IPS DF 19.7 (cell line): ENCODE data around the gene MMAB.

ENCODE experiments used
- DNase-seq: peaks from one replicate; pipeline ENCODE4 v3.0.0-alpha.2; 2013; ENCODE audit warnings: low read depth, low spot score

MMAB gene

DNA sequence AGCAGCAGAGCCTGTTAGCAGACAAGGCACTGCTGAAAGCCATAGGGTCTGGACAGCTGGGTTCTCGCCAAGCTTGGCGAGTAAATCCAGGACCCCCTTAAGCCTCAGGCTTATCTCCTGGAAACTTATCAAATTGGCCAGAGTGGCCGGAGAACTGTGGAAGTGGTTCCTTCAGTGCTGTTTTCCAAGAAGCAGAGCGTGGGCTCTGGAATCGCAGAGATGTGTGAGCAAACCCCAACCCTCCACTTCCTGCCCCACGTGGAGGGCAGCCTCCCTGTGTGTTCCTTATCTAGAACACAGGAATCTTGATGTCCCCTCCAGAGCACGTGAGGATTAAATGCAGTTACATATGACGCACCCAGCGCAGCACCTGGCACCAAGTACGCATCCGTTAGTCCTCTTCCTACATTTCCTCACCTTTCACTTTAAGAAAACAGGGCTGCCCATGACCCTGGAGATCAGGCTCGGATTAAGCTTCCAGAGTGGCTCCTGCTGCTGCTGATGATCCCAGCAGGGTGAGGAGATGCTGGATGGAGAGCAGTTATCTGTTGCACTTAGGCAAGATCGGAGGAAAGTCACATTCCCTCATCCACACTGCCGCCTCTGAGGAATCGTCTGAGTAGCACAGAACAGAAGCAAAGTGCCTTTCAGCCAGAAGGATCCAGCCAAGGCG is 35.0 kb downstream of the MMAB start:
- no peak for DNase-seq

DNA sequence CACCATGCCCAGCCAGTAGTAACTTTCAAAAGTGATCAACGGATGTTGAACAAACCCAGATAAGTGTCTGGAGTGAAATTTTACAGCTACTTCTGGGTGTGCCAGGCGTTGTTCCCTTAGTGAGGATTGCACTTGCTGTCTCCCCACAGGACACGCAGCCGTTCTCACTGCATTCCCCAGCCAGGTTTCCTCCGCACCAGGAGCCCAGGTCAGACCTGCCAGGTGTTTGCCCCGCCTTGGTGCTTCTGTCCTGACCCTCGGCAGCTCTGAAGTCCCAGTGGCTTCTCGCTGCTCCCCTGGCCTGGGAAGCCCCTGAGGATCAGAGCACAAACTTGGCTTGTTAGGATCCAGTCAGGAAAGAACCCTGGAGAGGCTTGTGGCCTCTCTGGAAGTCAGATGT is 36.2 kb downstream of the MMAB start:
- DNase-seq: no peak

DNA sequence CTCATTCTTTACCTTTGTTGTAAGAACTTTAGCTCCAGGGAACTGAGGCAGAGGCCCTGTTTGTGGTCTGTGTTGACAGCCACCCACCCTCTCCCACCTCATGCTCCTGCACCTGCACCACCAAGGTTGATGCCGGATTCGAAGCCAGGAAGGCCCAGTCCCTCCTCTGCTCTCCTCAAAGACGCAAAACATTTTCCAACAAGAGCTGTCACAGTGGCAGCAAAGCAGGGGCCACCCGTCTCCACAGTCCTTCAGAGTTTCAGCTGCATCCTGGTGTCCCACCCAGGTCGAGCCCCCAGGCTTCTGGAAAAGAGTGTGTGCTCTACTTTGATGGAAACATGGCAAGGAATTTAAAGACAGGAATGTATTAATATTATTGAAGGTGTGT is 37.4 kb downstream of the MMAB start:
- no peak for DNase-seq

DNA sequence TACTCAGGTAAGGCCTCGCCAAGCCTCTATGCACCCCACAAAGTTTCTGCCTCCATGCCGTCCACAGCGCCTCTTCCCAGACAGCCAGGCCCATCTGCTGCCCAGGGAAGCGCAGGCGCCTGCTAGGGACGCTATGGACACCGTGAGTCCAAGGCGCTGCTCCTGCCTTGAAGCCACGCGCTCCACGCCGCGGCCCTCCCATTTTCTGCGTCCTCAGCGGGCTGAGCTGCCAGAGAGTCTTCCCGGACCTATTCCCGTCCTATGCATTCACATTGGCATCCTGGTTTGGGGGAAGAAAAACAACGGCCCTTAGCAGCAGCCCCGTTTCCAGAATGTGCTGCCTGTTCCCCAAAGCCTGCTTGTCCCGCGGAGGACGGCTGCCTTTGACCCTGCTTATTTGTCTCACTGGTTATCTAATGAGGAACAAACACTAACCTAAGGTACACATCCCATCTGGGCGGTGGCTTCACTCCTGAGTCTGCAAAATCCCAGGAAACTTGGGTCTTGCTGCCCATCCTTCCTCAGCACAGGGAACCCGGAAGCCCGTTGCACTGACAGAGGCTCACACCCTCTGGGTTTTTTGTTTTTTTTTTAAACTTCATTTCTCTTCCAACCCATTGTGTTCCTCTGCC is 38.0 kb downstream of the MMAB start:
- no peak for DNase-seq

DNA sequence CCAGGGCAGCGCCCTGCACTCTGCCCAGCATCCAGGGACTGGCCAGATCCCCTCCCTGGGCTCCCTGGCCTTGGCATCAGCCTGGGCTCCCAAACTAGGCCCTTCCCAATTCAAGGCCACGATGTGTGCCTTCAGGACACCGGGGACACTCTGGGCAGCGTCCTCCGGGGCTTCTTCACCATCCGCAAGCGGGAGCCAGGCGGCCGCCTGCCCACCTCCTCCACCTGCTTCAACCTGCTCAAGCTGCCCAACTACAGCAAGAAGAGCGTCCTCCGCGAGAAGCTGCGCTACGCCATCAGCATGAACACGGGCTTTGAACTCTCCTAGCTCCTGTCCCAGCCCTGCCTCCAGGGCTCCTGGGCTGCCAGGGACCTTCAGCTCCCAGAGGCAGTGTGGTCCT is 38.8 kb downstream of the MMAB start:
- no peak for DNase-seq

DNA sequence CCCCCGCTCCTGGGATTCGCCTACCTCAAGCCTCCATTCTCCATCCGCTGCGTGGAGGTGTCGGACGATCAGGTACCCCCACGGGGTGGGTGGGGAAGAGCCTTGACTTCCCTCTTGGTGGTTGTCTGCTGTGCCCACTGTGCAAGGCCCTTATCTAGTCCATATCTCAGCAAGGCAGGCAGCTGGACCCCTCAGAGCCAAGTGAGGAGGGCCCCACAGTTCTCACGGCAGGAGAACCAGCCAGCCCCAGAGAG is 39.9 kb downstream of the MMAB start:
- no peak for DNase-seq

DNA sequence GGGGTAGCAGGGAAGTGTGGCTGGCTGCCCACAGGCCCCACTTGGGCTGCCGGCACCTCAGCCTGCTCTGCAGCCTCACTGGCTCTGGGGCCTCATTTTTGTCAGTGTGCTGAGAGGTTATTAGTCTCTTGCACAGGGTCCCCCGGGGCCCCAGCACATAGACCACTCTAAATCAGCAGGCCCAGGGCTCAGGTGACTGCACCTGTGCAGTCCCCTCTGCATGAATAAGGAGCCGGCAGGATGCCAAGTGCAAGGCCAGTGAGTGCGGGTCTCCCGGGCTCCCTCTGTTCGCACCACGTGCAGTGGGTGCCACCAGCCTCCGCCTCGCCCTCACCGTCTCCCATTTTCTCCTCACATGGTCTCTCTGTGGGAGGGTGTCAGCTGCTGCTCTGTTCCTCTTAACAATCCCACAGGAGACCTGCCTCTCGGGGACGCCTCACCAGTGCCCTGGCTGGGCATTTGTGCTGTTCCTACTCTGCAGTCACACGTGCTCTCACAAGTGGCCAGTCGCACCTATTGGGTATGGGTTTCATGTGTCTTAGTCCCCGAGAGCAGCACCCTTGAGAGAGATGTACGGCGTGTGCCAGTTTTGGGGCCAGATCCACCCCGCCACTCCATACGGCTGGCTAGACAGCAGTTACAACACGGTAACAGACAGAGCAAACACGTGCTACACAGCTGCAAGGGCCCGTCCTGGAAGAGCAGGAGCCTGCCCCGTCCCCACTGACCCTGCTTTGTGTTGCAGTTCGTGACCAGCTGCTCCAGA is 40.4 kb downstream of the MMAB start:
- DNase-seq: no peak

DNA sequence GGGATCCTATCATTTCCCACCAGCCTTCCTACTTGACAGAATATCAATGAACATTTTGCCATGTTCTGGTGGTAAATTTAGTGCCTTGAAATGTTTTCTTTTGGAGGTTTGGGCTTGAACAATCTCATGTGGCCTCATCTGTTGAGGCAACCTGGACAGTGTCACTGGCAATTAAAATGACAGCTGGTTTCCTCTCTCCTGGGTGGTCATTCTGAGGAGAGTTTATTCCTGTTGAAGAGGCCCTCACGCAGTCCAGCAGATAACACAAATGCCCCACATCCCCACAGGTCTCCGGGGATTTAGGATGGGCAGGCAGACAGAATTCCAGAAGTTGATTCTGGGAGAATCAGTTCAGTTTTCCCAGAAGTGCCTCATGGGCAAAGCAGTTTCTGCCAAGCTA is 41.9 kb downstream of the MMAB start:
- DNase-seq: no peak

DNA sequence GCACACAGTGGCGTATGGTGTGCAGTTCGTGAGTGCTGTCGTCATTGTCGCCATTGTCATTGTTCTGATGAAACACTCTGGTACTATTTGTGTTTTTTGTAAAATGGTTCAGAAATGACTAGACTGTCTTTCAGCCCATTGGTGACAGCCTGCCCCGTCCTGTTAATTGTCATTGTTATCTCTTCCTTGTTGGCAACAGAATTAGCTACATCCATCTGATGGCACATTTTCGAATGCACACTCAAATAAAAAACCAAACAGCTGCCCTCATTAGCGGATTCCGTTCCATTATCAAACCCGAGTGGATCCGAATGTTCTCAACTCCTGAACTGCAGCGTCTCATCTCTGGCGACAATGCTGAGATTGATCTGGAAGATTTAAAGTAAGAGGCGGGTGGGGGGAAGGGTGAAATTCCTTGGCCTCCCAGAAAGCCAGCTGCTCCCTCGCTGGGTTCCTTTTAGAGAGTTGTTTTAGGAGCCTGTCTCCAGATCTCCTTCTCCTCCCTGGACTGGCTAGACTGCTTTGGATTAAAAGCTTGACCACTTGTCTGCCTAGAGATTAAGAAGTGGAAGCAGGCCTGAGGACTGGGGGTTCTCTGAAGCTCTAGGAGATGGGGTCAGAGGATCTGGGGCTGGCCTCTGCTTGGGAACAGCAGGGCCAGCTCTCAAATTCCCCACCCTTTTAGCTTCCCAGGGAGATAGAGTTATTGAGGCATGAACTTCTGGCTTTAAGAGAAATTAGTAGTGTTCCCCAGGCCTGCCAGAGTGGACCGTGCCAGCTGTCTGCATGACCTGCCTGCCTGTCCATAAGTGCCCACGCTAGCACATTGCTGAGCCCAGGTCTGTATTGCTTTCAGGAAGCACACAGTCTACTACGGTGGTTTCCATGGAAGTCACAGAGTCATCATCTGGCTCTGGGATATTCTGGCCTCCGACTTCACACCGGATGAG is 43.3 kb downstream of the MMAB start:
- no peak for DNase-seq

DNA sequence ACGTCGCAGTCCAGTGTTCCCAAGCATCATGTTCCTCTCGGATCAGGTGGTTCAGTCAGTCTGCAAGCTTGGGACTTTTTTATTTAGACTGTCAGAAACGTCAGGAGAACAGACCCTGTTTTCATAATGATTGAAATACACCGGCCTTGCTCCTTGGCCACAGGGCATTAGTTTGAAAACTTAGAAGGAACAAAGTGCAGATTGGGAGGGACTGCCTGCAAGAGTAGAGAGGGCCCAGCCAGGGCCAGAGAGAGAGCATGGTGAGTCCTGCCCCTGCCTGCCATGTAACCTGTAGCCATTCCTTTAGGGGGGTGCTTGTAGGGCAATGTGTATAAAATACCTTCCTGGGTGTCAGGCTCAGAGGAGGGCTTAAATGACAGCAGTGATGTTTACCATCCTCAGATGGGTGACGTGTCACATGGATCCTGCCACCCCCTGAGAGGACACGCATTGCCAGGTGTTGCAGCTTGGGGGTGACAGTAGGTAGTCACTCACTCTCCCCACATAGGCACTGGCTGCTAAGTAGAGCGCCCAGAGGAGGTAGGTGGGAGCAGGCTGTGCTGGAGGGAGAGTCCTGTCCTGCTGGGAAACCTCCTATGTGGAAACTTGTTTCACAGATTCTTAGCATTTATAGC is 45.7 kb downstream of the MMAB start:
- DNase-seq: no peak

DNA sequence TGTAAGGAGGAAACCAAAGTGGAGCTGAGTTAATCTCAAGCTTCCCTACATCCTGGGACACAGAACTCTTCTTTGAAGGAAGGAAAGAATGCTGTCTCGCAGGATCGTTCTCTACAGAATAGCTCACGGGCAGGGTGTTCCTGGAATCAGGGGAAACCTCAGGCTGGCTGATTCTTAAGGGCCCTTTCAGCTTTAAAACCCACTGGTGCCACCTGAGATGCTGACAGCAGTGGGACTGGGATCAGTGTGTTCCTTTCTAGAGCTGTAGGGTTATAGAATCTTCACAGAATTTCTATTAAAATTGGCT is 48.1 kb downstream of the MMAB start:
- no peak for DNase-seq

DNA sequence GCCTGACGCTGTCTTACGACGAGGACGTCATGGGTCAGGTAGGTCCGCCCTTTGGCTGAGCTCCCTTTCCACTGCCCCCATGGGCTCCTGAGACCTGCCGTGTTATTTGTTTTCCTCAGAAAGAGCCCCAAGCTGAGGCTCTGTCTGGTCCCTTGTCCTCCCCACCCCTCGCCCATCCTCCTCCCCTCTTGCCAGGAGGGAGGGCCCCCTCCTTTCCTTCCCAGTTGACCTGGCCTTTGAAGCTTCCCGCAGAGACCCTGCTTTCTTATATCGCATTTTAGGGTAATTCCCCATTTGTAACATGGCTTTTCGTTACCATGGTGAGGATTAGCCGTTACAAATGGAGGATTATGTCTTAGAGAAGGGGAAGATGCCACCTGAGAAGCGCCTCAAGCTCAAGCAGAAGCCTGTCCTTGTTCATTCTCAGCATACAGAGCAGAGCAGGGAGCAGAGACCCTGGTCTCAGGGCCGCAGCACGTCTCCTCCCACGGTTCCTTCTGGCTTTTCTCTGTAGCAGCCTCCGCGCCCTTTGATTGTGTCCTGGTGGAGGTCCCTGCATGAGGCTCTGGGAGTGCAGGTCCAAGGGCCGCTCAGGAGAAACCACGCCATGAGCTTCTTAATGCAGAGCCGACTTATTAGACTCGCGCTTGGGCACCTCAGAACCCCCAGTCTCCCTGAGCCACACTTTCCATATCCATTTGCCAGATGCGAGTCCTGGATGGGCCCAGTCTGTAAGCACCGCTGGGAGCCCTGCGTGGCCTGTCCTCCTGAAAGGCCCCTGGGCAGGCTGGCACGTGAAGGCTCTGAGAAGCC is 48.6 kb downstream of the MMAB start:
- DNase-seq: no peak

DNA sequence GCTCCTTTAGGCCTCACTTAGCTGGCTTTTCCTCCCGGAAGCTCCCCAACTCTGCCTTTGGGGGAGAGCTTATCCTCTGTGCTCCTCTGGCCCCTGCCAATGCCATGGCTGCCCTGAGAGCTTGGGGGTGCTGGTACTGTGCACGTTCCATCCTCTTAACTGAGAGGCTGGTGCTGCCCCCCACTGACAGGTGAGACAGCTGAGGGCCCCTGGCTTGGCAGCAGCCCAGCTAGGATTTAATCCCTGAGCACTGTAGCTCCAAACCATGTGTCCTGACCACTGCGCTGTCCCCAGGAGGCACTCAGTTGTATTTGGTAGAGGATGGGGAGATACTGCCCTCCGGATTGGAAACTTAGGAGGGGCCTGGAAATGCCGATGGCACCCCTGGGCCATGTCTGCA is 49.8 kb downstream of the MMAB start:
- DNase-seq: no peak

DNA sequence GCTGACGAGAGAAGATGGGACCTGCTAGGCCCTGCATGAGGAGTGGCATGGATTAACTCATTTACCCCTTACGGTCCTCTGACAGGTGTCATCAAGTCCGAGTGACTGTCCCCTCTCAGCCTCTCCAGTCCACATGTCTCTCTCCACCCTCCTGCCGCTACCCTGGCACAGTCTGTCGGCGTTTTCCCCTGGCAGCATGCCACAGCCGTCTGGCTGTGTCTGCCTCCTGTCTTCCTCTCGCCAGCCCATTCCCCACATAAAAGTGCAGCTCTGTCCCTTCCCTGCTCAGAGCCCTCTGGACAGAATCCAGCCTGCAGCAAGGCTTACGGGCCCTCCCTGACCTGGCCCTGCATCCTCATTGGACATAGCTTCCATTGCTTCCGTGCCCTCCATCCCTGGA is 50.2 kb downstream of the MMAB start:
- no peak for DNase-seq

DNA sequence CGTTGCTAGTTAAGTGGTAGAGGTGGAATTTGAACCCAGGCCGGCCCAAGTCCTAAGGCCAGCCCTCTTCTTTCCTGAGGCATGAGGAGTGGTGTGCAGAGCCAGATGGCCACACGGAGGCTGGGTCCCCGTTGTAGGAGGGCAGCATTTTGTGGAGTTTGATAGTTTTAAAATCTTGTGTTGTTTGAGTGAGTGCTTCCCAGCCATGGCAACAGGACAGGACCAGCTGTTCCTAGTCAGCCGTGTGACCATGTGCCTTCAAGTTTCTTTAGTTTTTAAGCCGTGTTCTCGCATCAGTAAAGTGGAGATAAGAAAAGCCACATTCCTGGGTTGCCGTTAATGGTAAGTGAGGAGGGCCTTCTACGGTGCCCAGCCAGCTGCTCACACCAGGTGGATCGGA is 51.5 kb downstream of the MMAB start:
- no peak for DNase-seq

DNA sequence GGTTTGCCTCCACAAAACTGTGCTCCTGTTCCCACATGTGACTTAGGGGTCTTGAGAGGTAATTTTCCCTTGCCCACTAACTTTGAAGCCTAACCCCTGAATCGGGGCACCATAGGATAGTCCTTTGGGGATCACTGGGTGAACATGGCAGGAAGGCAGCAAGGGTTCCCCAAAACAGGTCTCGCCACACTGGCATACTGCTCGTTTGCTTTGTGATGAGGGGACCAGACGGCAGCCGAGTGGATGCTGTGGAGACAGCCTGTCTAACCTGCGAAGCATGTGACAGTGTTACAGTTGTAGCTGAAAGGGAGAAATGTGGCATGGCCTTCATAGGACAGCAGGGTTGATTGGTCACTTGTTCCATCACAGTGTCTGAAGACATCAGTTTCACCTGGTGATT is 53.5 kb downstream of the MMAB start:
- DNase-seq: no peak

DNA sequence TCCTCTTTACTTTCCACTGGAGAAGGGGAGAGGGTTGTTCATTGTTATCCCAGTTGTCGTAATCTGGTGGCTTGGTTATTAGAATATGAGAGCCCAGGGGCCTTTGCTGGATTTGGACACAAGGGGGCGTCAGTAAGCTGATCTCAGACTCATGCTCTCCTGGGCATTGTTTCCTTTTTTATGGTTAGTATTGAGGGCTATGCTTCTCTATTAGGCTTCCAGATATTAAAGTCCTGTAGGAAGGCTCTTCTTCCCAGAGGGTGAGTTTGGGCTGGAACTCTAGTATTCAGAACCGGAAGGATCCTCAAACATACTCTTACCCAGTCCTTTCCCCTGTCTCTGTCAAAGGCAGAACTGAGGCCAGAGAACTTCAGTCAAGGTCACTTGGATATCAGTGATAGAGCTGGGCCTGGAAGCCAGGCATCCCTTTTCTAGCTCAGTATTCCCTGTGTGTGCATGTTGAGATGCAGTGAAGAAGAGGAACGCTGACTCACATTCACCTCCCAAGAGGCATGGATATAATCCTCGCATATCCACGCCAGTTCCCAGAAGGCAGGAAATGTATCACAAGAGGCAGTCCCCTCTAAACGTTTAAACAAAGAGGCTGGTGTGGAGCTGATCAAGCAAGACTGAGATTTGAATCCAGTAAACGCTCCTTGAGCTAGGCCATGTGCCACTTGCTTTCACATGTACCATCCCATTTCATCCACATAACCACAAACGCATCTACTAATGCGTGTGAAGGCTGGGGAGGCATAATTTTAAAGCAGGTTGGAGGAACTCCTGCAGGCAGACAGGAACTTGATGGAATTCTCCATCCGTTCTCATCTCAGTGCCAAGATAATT is 54.3 kb downstream of the MMAB start:
- no peak for DNase-seq

DNA sequence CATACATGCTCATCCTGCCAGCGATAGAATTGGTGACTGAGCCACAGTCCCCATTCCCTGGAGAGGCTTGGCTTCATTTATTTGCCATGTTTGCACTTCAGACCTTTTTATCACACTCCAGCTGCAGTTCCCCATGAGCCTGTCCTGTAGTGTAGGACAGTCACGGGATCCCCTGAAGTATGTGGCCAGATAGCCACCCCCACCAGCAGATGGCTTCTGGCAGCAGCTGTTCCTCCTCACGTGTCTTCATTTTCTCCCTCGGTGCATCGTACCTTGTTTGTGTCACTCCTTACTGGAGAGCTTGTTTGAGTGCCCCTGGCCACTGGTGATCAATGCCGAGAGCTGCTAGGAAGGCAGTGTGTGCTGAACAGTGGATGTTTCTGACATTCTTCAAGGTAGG is 55.7 kb downstream of the MMAB start:
- DNase-seq: no peak

DNA sequence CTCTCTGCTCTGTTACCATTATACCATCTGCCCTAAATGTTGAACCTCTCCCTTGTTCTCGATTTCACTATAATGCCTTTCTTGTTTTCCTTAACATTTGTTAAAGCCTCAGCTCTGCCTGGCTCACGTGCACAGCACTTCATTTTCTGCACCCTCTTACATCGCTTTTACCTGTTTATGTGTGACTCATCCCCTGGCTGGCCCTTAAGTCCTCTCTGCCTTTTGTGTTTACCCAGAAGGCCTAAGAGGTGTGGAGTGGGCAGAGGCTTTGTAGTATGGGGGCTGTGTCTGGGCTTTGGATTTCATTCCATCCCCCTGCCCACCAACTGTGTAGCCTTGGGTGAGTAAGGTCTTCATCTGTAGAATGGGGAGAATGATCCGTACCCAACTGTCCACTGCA is 59.3 kb downstream of the MMAB start:
- no peak for DNase-seq

DNA sequence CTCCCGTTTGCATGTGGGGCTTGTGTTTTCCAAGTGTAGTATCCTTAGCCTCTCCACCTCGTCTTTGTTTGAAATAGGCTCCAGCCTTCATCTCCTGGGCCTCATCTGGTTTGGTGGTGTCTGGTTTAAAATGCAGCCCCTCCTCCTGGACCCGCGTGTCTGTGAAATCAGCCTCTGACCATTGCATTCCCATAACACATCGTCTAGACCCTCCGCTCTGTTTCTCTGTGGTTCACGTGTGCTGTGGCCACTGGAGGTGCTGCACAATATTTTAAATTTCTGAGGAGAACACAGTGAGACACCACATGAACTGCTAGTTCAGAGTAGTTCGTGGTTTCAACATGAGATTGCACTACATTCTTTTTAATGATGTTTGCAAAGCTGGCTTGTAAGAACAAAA is 60.3 kb downstream of the MMAB start:
- no peak for DNase-seq
